ENCODE results near the gene SNCB. TPM values are rescaled to one million over a fixed set of nuclear protein-coding genes. Genes with fewer than 3 reads are reported as not detected.

SNCB gene
- polyA plus RNA-seq, 1 of the 3 experiments (the other 2 are of a cell fraction): 0.33 TPM

DNA sequence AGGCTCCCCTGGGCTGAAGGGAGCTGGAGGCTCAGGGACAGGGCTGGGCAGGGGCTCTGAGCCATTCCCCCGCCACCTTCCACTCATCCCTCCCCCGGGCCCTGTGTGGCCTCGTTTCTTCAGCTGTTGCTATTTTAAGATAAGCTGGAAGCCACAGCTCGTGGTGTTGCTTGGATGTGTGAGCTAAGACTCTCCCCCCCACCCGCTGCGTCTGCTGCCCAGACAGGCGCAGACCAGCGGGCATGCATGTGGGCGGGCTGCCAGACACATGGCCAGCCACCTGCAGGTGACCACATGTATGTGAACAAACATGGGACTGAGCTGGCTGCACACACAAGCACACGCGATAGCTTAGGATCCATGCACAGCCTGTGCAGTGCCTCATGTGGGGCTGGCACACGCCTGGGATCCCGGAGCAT lies 8.7 kb downstream of the SNCB start:
- Histone ChIP-seq H3K79me2 (ENCODE audit: insufficient read depth) (no peaks in the 10 kb centered on the region), H4K20me1 (ENCODE audit: insufficient read depth) (no peaks in the 10 kb centered on the region), H3K4me3 (ENCODE audit: low read depth in 2 of 2, low read length in 1 of 2) (no peak overlapping the region), H2AFZ (ENCODE audit: low read depth) (no peak overlapping the region), H3K27ac (ENCODE audit: low read depth in 2 of 2, low read length in 1 of 2) (no peak overlapping the region), H3K9ac (no peak overlapping the region), H3F3A (replicated peaks; ENCODE audit: insufficient read depth) (no peaks in the 10 kb centered on the region), H3K36me3 (replicated peaks in 1 of 2; ENCODE audit: control insufficient read depth in 1 of 2, insufficient read depth in 2 of 2, low read length in 1 of 2) (no peaks in the 10 kb centered on the region), H3K4me1 (ENCODE audit: control insufficient read depth in 1 of 2, insufficient read depth in 2 of 2, low read depth in 1 of 2, low read length in 1 of 2) (peaks cover under 1 to 19% of the 10 kb centered on the region in 2 experiments; a peak in 1 of 4 replicates), H3K27me3 (ENCODE audit: insufficient read depth) (peaks cover 21% of the 10 kb centered on the region), H3K9me3 (no peaks in the 10 kb centered on the region), H3K9me2 (no peaks in the 10 kb centered on the region), H3K4me2 (no peak overlapping the region)
- no peak for TF ChIP-seq RCOR1 (IDR thresholded peaks at IDR 0.05; ENCODE audit: low read length)
- CTCF ChIA-PET: interaction anchor here (0.7 to 7.2 kb wide), 11 partner anchors 9 to 205 kb away, joined by 3 to 49 read pairs (median 5); partner anchors contain the start of genes CLTB, EIF4E1B, FAF2 and SNCB
- POLR2A ChIA-PET: interaction anchor here (1.0 to 1.2 kb wide), 3 partner anchors 13 to 93 kb away, joined by 3 to 6 read pairs (median 3); partner anchors contain the start of gene TSPAN17
- WGBS (ENCODE audit: low lambda C conversion rate): no CpG with 5 or more reads among the region's 13 CpGs
- DNase-seq: peak; percentile 61

DNA sequence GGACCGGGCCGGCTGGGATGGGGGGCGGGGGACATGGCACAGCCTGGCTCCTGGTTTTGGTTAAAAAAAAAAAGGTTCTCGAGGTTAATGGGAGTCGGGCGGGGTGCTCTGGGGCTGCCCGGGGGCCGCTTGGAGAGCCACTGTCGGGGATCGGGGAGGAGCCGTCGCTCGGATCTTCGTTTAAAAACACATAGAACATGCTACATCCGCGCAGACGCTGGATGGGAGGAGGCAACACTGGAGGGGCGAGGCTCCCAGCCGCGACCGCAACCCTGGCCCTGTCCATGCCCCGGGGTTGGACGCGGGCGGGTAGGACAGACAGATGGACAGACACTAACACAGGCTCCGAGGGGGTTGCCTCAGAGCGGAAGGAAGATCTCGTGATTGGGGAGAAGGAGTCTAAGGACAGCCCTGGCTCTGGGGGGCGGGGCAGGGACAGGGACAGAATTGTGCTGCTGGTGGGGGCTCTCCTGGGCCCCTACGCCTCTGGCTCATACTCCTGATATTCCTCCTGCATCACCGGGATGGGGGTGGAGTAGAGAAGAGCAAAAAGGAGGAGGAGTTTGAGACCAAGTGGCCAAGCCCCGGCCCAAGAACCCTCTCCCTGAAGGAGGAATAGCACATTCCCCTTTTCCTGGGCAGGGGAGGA lies 9.9 kb downstream of the SNCB start:
- no peak overlapping the region for H2AFZ ChIP-seq (ENCODE audit: low read depth)
- H3K27me3 ChIP-seq (ENCODE audit: insufficient read depth): peaks cover 21% of the 10 kb centered on the region
- ChIA-PET POLR2A (no interaction called here), CTCF (interaction anchor here (0.6 to 7.2 kb wide), 11 partner anchors 10 to 204 kb away, joined by 3 to 49 read pairs (median 5); partner anchors contain the start of genes CLTB, EIF4E1B, FAF2 and SNCB)
- H3K79me2 ChIP-seq (ENCODE audit: insufficient read depth): no peaks in the 10 kb centered on the region
- no peaks in the 10 kb centered on the region for H3K36me3 ChIP-seq (replicated peaks in 1 of 2; ENCODE audit: control insufficient read depth in 1 of 2, insufficient read depth in 2 of 2, low read length in 1 of 2)
- TF ChIP-seq, protein P1, sequence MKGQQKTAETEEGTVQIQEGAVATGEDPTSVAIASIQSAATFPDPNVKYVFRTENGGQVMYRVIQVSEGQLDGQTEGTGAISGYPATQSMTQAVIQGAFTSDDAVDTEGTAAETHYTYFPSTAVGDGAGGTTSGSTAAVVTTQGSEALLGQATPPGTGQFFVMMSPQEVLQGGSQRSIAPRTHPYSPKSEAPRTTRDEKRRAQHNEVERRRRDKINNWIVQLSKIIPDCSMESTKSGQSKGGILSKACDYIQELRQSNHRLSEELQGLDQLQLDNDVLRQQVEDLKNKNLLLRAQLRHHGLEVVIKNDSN (IDR thresholded peaks at IDR 0.05; ENCODE audit: borderline replicate concordance, low read depth): no peak
- TF ChIP-seq, protein P2, sequence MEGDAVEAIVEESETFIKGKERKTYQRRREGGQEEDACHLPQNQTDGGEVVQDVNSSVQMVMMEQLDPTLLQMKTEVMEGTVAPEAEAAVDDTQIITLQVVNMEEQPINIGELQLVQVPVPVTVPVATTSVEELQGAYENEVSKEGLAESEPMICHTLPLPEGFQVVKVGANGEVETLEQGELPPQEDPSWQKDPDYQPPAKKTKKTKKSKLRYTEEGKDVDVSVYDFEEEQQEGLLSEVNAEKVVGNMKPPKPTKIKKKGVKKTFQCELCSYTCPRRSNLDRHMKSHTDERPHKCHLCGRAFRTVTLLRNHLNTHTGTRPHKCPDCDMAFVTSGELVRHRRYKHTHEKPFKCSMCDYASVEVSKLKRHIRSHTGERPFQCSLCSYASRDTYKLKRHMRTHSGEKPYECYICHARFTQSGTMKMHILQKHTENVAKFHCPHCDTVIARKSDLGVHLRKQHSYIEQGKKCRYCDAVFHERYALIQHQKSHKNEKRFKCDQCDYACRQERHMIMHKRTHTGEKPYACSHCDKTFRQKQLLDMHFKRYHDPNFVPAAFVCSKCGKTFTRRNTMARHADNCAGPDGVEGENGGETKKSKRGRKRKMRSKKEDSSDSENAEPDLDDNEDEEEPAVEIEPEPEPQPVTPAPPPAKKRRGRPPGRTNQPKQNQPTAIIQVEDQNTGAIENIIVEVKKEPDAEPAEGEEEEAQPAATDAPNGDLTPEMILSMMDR (IDR thresholded peaks at IDR 0.05): no peak
- TF ChIP-seq, protein P3, sequence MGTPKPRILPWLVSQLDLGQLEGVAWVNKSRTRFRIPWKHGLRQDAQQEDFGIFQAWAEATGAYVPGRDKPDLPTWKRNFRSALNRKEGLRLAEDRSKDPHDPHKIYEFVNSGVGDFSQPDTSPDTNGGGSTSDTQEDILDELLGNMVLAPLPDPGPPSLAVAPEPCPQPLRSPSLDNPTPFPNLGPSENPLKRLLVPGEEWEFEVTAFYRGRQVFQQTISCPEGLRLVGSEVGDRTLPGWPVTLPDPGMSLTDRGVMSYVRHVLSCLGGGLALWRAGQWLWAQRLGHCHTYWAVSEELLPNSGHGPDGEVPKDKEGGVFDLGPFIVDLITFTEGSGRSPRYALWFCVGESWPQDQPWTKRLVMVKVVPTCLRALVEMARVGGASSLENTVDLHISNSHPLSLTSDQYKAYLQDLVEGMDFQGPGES (IDR thresholded peaks at IDR 0.05; ENCODE audit: low read depth, low read length): no peak
- TF ChIP-seq GABPA (IDR thresholded peaks at IDR 0.05; ENCODE audit: low read depth) (no peak), RXRA (IDR thresholded peaks at IDR 0.05; ENCODE audit: borderline replicate concordance, low read depth) (no peak), CHD2 (IDR thresholded peaks at IDR 0.05; ENCODE audit: low read length, partially characterized antibody) (no peak), EP300 (IDR thresholded peaks at IDR 0.05; ENCODE audit: borderline replicate concordance in 1 of 2, low read depth in 1 of 2, low read length in 1 of 2) (no peak), RCOR1 (IDR thresholded peaks at IDR 0.05; ENCODE audit: low read length) (no peak), YY1 (IDR thresholded peaks at IDR 0.05; ENCODE audit: low read depth) (no peak), FOSL2 (IDR thresholded peaks at IDR 0.05; ENCODE audit: borderline replicate concordance, low read depth) (no peak)
- TF ChIP-seq, protein P4, sequence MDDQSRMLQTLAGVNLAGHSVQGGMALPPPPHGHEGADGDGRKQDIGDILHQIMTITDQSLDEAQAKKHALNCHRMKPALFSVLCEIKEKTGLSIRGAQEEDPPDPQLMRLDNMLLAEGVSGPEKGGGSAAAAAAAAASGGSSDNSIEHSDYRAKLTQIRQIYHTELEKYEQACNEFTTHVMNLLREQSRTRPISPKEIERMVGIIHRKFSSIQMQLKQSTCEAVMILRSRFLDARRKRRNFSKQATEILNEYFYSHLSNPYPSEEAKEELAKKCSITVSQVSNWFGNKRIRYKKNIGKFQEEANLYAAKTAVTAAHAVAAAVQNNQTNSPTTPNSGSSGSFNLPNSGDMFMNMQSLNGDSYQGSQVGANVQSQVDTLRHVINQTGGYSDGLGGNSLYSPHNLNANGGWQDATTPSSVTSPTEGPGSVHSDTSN (IDR thresholded peaks at IDR 0.05): no peak
- no peak for DNase-seq
- no peak overlapping the region for H3K9ac ChIP-seq
- no peaks in the 10 kb centered on the region for H3K9me2 ChIP-seq
- peaks cover 4 to 19% of the 10 kb centered on the region in 2 experiments; a peak in 2 of 4 replicates for H3K4me1 ChIP-seq (ENCODE audit: control insufficient read depth in 1 of 2, insufficient read depth in 2 of 2, low read depth in 1 of 2, low read length in 1 of 2)
- H3K27ac ChIP-seq (ENCODE audit: low read depth in 2 of 2, low read length in 1 of 2): no peak overlapping the region
- no peak overlapping the region for H3K4me2 ChIP-seq
- no peaks in the 10 kb centered on the region for H4K20me1 ChIP-seq (ENCODE audit: insufficient read depth)
- no peaks in the 10 kb centered on the region for H3F3A ChIP-seq (replicated peaks; ENCODE audit: insufficient read depth)
- H3K9me3 ChIP-seq: no peaks in the 10 kb centered on the region
- WGBS (ENCODE audit: low lambda C conversion rate): 55% methylated on average over 31 of the region's 32 CpGs
- H3K4me3 ChIP-seq (ENCODE audit: low read depth in 2 of 2, low read length in 1 of 2): no peak overlapping the region
